Naive B cell (primary cell): ENCODE results near the gene STXBP4. TPM values are rescaled to one million over a fixed set of nuclear protein-coding genes. Genes with fewer than 3 reads are reported as not detected.
A peak's percentile ranks its signal among the peaks of the same experiment; 100 is the strongest.

ENCODE experiments used
- ATAC-seq, 2 donors: fragments of 150-1000 bp; cut with Tn5 transposase; 2 replicates each; pipeline ENCODE4 v1.10.0; 2021; ENCODE audit warnings: low read depth in 2 of 2, mild to moderate bottlenecking in 2 of 2, moderate library complexity in 2 of 2
- DNase-seq: peaks from one replicate; pipeline ENCODE4 v3.0.0; 2022
- H3K27ac Mint-ChIP-seq, 6 donors: one replicate each; pipeline ENCODE4 v1.8.0; 2020 to 2022; ENCODE audit warnings: mild to moderate bottlenecking in 6 of 6, mixed read lengths in 6 of 6, moderate library complexity in 5 of 6, inconsistent platforms in 2 of 6
- H3K27me3 Mint-ChIP-seq, 3 donors: one replicate each; pipeline ENCODE4 v1.8.0; 2021 to 2022; ENCODE audit warnings: mixed read lengths in 3 of 3, mild to moderate bottlenecking in 1 of 3
- H3K36me3 Mint-ChIP-seq, 2 donors: one replicate each; pipeline ENCODE4 v1.8.0; 2020 to 2022; ENCODE audit warnings: mixed read lengths in 2 of 2, inconsistent platforms in 1 of 2, mild to moderate bottlenecking in 1 of 2
- H3K4me1 Mint-ChIP-seq, 3 donors: one replicate each; pipeline ENCODE4 v1.8.0; 2020 to 2022; ENCODE audit warnings: mixed read lengths in 3 of 3, inconsistent platforms in 1 of 3, mild to moderate bottlenecking in 1 of 3, moderate library complexity in 1 of 3
- H3K4me3 Mint-ChIP-seq, 8 donors: one replicate each; pipeline ENCODE4 v1.8.0; 2020 to 2022; ENCODE audit warnings: mild to moderate bottlenecking in 8 of 8, mixed read lengths in 8 of 8, moderate library complexity in 8 of 8, inconsistent platforms in 2 of 8
- H3K9me3 Mint-ChIP-seq, 7 donors: one replicate each; pipeline ENCODE4 v1.8.0; 2020 to 2022; ENCODE audit warnings: mixed read lengths in 7 of 7, mild to moderate bottlenecking in 5 of 7, inconsistent platforms in 2 of 7, moderate library complexity in 1 of 7
- polyA plus RNA-seq, 6 donors: library from polyadenylated mRNA; unstranded; fragments of 300-500 nt; fragmentation: Illumina TruSeq; gene quantifications; one replicate each; pipeline ENCODE4 v1.2.3, GENCODE V29; 2021; ENCODE audit warnings: low read depth in 6 of 6

Gene STXBP4
- polyA plus RNA-seq, 6 donors from 2014 or later, result 3.5 to 11.5 (median 5.7) TPM

DNA sequence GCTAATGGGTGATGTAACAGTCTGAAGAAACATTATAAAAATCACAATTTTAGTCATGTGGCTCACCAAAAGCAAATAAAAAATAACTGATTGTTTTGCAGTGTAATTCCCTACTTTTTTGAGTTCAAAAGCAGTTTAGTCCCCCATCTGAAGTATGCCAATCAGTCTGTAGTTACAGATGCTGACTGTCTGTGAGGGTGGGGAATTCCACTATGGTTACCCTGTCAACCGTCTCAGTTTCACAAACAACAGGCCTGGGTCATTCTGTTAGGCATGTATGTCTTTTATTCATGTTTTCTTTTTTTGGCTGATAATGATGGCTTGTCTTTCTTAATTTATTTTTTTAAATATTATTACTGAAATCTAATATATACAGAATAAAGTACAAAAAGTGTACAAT lies 69.3 kb downstream of the STXBP4 start:
- Mint-ChIP-seq H3K27me3 (no peaks in the 10 kb centered on the region), H3K4me1 (peaks cover 0 to 3% (median 0%) of the 10 kb centered on the region in 3 donors), H3K9me3 (no peaks in the 10 kb centered on the region), H3K4me3 (no peak overlapping the region), H3K36me3 (peaks cover 0 to 10% of the 10 kb centered on the region in 2 donors), H3K27ac (no peak overlapping the region)
- DNase-seq, result peak; percentile 1
- peak; percentile 52 to 84 for ATAC-seq

- no peak for DNase-seq
- no peak for ATAC-seq
- H3K4me3 Mint-ChIP-seq, result no peak overlapping the region
- H3K4me1 Mint-ChIP-seq, result peaks cover 0 to 3% (median 0%) of the 10 kb centered on the region in 3 donors
- H3K36me3 Mint-ChIP-seq, result peaks cover 0 to 9% of the 10 kb centered on the region in 2 donors
- H3K27ac Mint-ChIP-seq, result no peak overlapping the region
- H3K9me3 Mint-ChIP-seq, result no peaks in the 10 kb centered on the region
- H3K27me3 Mint-ChIP-seq, result no peaks in the 10 kb centered on the region
These were observed 69.7 kb downstream of the STXBP4 start for GRCh38 chr17:55038291-55038690.

DNA sequence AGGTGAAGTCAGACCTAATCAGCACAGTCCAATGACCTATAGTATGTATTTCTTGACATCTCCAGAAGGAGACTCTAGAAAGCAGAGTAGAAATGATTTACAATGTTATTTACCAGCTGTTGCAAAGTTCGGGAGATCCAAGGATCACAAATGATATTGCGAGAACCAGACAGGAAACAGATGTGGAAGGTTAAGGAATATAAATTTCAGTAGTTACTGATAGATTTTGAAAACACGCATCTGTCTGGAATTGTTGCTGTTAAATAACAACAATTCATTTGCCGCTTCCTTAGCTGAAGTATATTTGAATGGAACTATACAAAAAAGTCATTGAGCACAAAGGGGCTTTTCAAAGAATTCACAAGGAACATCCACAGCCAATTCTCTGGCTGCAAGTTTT lies 72.0 kb downstream of the STXBP4 start:
- Mint-ChIP-seq H3K4me1 (peaks cover 0 to 3% (median 0%) of the 10 kb centered on the region in 3 donors), H3K36me3 (peaks cover 0 to 13% of the 10 kb centered on the region in 2 donors), H3K9me3 (no peaks in the 10 kb centered on the region), H3K27ac (no peak overlapping the region), H3K4me3 (no peak overlapping the region), H3K27me3 (no peaks in the 10 kb centered on the region)
- DNase-seq, result no peak
- ATAC-seq, result no peak

GRCh38 chr17:55053855-55054254 lies 85.3 kb downstream of the STXBP4 start:
- Mint-ChIP-seq H3K27ac (no peak overlapping the region), H3K4me3 (no peak overlapping the region), H3K4me1 (no peaks in the 10 kb centered on the region), H3K36me3 (peaks cover 7 to 12% of the 10 kb centered on the region in 2 donors), H3K27me3 (no peaks in the 10 kb centered on the region), H3K9me3 (peaks cover 0 to 9% (median 3%) of the 10 kb centered on the region in 7 donors)
- no peak for ATAC-seq
- no peak for DNase-seq

- Mint-ChIP-seq H3K4me3 (no peak overlapping the region), H3K27me3 (no peaks in the 10 kb centered on the region), H3K4me1 (no peaks in the 10 kb centered on the region), H3K36me3 (peaks cover 2 to 7% of the 10 kb centered on the region in 2 donors), H3K27ac (no peak overlapping the region), H3K9me3 (peaks cover 0 to 8% (median under 1%) of the 10 kb centered on the region in 7 donors)
- ATAC-seq, result no peak
- DNase-seq, result no peak
These were observed 85.9 kb downstream of the STXBP4 start for GRCh38 chr17:55054429-55054828.

DNA sequence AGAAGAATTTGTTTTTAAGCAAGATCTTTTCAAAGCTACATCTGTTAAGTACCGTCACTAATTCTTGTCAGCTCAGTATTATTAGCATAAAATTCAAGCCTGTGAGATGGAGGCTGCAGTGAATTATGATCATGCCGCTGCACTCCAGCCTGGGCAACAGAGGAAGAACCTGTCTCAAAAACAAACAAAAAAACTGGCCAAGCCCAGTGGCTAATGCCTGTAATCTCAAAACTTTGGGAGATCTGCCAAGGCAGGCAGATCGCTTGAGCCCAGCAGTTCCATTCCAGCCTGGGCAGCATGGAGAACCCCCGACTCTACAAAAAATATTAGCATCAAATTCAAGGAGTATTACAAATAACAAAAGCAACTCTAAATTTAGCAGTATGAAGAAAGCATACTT lies 88.0 kb downstream of the STXBP4 start:
- ATAC-seq (no peak), DNase-seq (no peak)
- H3K36me3 Mint-ChIP-seq, result no peaks in the 10 kb centered on the region
- H3K4me3 Mint-ChIP-seq, result no peak overlapping the region
- no peaks in the 10 kb centered on the region for H3K4me1 Mint-ChIP-seq
- H3K27me3 Mint-ChIP-seq, result no peaks in the 10 kb centered on the region
- no peak overlapping the region for H3K27ac Mint-ChIP-seq
- H3K9me3 Mint-ChIP-seq, result no peaks in the 10 kb centered on the region

GRCh38 chr17:55057184-55057583 lies 88.6 kb downstream of the STXBP4 start:
- Mint-ChIP-seq H3K4me1 (no peaks in the 10 kb centered on the region), H3K36me3 (no peaks in the 10 kb centered on the region), H3K27me3 (no peaks in the 10 kb centered on the region), H3K9me3 (no peaks in the 10 kb centered on the region), H3K27ac (no peak overlapping the region), H3K4me3 (no peak overlapping the region)
- DNase-seq, result no peak
- no peak for ATAC-seq

DNA sequence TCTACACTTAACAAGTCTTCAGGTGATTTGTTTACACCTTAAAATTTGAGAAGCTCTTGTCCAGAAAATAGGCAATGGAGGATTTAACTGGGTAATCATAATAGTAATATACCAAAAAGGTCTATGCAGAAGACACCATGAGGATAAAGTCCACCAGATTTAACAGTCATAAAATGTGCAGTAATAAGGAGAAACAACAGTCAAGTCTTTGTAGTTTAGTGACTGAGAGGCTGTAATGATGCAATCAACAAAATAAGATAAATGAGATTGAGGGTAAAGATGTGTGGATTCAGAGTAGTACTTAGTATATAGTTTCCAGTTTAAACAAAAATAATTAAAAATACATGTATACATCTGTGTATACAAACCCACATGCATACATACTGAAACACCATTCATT lies 91.2 kb downstream of the STXBP4 start:
- DNase-seq, result no peak
- no peak for ATAC-seq
- Mint-ChIP-seq H3K4me3 (no peak overlapping the region), H3K4me1 (no peaks in the 10 kb centered on the region), H3K27ac (no peak overlapping the region), H3K27me3 (no peaks in the 10 kb centered on the region), H3K9me3 (no peaks in the 10 kb centered on the region), H3K36me3 (no peaks in the 10 kb centered on the region)

DNA sequence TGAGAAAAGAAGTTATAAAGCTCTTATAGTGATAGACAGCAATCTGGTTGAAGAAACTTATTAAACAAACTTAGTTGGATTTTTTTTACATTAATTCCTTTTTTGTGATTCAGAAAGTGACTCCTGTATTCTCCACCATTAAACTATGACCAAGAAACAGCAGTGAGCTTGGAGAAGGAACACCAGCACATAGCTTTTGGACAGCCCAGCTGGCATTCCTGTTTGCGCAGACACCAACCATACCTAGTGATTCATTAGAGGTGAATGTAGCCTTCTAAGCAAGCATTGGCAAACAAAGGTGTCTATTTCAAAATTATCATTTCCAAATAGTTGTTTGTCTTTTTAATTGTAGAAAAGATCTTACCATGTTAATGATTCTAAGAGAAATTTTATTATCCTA lies 94.4 kb downstream of the STXBP4 start:
- Mint-ChIP-seq H3K27me3 (no peaks in the 10 kb centered on the region), H3K4me1 (no peaks in the 10 kb centered on the region), H3K36me3 (no peaks in the 10 kb centered on the region), H3K4me3 (no peak overlapping the region), H3K9me3 (no peaks in the 10 kb centered on the region), H3K27ac (no peak overlapping the region)
- ATAC-seq, result no peak
- no peak for DNase-seq

DNA sequence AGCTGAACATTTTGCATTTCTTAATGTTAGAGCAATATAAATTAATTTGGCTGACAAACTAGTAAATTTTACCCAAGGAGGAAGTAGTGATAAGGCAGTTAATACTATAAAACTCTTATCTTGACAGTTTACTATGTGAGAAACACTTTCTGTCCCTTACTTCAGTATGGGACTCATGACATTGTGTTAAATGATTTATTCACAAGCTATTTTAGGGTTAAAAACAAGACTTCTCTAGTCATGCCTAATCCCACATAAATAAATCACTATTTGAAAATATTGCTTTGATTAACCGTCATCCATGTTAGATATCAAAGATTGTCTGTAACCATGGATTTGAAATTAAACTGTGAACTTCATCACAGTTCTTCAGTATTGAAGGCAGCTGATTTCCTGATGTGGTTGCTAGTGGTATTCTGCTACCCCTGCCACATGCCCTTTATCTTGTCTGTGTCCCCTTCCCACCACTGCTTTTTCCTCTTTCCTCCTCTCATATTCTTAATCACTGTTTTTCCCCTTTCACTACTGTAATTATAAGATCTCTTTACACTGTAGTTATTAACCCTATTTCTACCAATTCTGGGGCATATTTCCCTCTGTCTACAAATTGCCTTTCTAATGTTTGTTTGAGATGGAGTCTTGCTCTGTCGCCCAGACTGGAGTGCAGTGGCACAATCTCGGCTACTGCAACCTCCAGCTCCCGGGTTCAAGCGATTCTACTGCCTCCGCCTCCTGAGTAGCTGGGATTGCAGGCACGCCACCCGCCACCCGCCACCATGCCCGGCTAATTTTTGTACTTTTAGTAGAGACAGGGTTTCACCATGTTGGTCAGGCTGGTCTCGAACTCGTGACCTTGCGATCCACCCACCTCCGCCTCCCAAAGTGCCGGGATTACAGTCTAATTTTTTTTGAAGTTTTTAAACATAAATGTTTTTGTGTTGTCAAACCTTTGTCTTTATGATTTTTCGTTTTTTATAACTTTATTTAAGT lies 95.6 kb downstream of the STXBP4 start:
- Mint-ChIP-seq H3K36me3 (no peaks in the 10 kb centered on the region), H3K9me3 (no peaks in the 10 kb centered on the region), H3K4me3 (no peak overlapping the region), H3K27ac (peak overlapping the region in 1 of 6 donors; percentile 39), H3K27me3 (no peaks in the 10 kb centered on the region), H3K4me1 (no peaks in the 10 kb centered on the region)
- no peak for ATAC-seq
- no peak for DNase-seq

GRCh38 chr17:55067697-55068439 lies 99.3 kb downstream of the STXBP4 start:
- Mint-ChIP-seq H3K9me3 (no peaks in the 10 kb centered on the region), H3K27ac (no peak overlapping the region), H3K27me3 (no peaks in the 10 kb centered on the region), H3K4me1 (no peaks in the 10 kb centered on the region), H3K4me3 (no peak overlapping the region), H3K36me3 (no peaks in the 10 kb centered on the region)
- DNase-seq (no peak), ATAC-seq (no peak)

DNA sequence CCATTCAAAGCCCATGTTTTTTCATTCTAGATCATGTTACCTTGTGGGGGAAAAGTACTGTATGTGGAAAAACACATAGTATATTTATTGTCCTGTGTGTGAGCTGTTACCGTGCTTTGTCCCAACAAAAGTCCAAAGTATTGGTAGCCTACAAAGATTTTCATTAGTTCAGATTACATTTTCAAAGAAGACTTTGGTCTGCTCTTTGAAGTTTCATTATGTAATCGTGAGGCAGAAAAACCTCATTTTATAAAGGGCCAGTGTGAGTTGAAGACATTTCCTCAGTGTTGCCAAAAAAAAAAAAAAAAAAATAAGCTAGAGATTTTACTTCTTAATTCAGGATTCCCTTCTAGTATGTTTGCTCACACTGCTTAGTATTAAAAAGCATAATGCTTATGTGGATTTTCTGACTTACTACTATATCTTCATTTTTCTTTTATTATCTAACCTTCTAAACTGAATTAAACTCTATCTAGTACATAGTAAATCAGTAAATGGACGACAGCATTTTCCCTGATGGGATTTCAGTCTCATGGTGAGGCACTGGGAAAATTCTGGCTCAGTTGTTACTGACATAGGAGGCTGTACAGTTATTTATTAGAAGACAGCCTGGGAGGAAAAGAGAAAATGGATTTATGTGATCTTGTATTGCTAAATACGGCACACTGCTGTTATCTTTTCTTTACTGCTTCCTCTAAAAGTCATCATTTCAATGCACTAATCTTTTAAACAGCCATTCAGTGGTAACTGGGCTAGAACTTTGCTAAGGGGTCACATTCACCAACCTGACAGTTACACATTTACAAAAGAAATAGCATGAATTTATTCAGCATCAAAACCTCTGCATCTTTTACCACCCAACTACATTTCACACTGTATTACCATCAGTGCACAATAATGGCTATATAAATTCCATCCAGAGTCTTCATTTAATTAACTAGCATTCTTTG lies 100.6 kb downstream of the STXBP4 start:
- Mint-ChIP-seq H3K4me3 (no peak overlapping the region), H3K27me3 (no peaks in the 10 kb centered on the region), H3K4me1 (no peaks in the 10 kb centered on the region), H3K9me3 (no peaks in the 10 kb centered on the region), H3K27ac (no peak overlapping the region), H3K36me3 (no peaks in the 10 kb centered on the region)
- no peak for ATAC-seq
- no peak for DNase-seq

DNA sequence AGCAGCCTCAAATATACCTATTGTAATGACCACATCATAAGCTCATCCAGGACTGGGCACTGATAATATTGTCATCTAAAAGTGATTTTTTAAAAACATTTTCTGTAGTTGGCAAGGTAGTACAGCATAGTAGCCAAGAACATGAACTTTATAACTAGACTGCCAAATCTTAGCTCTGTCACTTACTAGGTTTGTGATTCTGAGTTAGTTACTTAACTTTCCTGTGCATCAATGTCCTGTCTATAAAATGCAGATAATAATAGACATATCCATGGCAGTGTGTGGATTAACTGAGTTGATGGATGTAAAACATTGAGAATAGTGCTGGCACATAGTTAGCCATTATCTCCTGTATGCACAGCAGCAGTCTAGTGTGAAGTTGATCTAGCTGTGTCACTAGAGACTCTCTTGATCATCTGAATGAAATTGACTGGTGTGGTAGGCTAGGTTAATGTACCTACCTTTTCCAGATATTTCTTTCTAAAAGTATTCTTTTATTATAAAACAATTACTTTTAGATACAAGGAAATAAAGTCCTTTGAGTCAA lies 101.5 kb downstream of the STXBP4 start:
- Mint-ChIP-seq H3K4me1 (no peaks in the 10 kb centered on the region), H3K27me3 (no peaks in the 10 kb centered on the region), H3K36me3 (no peaks in the 10 kb centered on the region), H3K4me3 (no peak overlapping the region), H3K9me3 (no peaks in the 10 kb centered on the region), H3K27ac (no peak overlapping the region)
- no peak for ATAC-seq
- no peak for DNase-seq
